CD4-positive, alpha-beta T cell (primary cell): Measurements from ENCODE around the gene YPEL2. TPM values are rescaled to one million over a fixed set of nuclear protein-coding genes. Genes with fewer than 3 reads are reported as not detected.

Experiments used
- ATAC-seq: fragments of 200-7000 bp; cut with Tn5 transposase; one replicate; pipeline ENCODE4 v1.10.0; 2022; ENCODE audit warnings: mild to moderate bottlenecking; ENCODE audit not compliant: poor library complexity
- CTCF ChIA-PET: fragments of 350-600 bp; sonication (Branson Sonifier 250); formaldehyde crosslinking; loops from one replicate; lab custom pipeline; 2021; ENCODE audit warnings: antibody characterized with exemption, inconsistent platforms; lab: Charles Lee
- POLR2A ChIA-PET: fragments of 350-600 bp; sonication (Branson Sonifier 250); formaldehyde crosslinking; loops from one replicate; lab custom pipeline; 2021; ENCODE audit warnings: antibody characterized with exemption, inconsistent platforms; lab: Charles Lee
- DNase-seq, 14 experiments: peaks; one replicate each; pipeline ENCODE4 v3.0.0-alpha.2; 2013 to 2020; ENCODE audit warnings: mixed read lengths in 2 of 14
- H3K27ac ChIP-seq, 2 donors: one replicate each; pipeline versions ENCODE4 v1.5.1 to v1.7.0; 2013; ENCODE audit warnings: low read length in 2 of 2, low read depth in 1 of 2, mild to moderate bottlenecking in 1 of 2
- H3K27me3 ChIP-seq, 2 experiments: 1 replicate in 1 of 2; 2 replicates in 1 of 2; pipeline versions ENCODE4 v1.6.1 to v1.7.0; 2013; ENCODE audit warnings: low read length in 2 of 2, control low read depth in 1 of 2, mild to moderate bottlenecking in 1 of 2, moderate library complexity in 1 of 2; ENCODE audit not compliant: insufficient read depth in 2 of 2, control insufficient read depth in 1 of 2
- H3K36me3 ChIP-seq: one replicate; pipeline ENCODE4 v1.6.1; 2013; ENCODE audit warnings: low read length, control low read depth; ENCODE audit not compliant: insufficient read depth
- H3K4me1 ChIP-seq: one replicate; pipeline ENCODE4 v1.6.1; 2013; ENCODE audit warnings: low read length, control low read depth; ENCODE audit not compliant: insufficient read depth
- H3K4me3 ChIP-seq: one replicate; pipeline ENCODE4 v1.5.1; 2013; ENCODE audit warnings: mild to moderate bottlenecking, low read length, moderate library complexity
- H3K9me3 ChIP-seq, 2 experiments: 1 replicate in 1 of 2; 2 replicates in 1 of 2; pipeline versions ENCODE4 v1.6.1 to v1.7.0; 2013; ENCODE audit warnings: low read length in 2 of 2, mild to moderate bottlenecking in 2 of 2, control low read depth in 1 of 2, moderate library complexity in 1 of 2; ENCODE audit not compliant: control insufficient read depth in 1 of 2, insufficient read depth in 1 of 2
- H3K27ac Mint-ChIP-seq: one replicate; pipeline ENCODE4 v1.8.0; 2020; ENCODE audit warnings: mixed read lengths
- H3K27me3 Mint-ChIP-seq: one replicate; pipeline ENCODE4 v1.8.0; 2021; ENCODE audit warnings: mixed read lengths
- H3K36me3 Mint-ChIP-seq: one replicate; pipeline ENCODE4 v1.8.0; 2021; ENCODE audit warnings: low read depth, mixed read lengths
- H3K4me1 Mint-ChIP-seq: one replicate; pipeline ENCODE4 v1.8.0; 2021; ENCODE audit warnings: low read depth, mixed read lengths
- H3K4me3 Mint-ChIP-seq: one replicate; pipeline ENCODE4 v1.8.0; 2020; ENCODE audit warnings: mild to moderate bottlenecking, mixed read lengths
- H3K9me3 Mint-ChIP-seq: one replicate; pipeline ENCODE4 v1.8.0; 2020; ENCODE audit warnings: mixed read lengths
- intact Hi-C, 2 experiments: fragments of 100-400 bp; cut with DNase I in 1 of 2; cut with micrococcal nuclease in 1 of 2; formaldehyde crosslinking; loops; one replicate each; pipeline versions ENCODE4 v1.15.1 to v1.9.0; 2023 to 2025; cut with DNase I, micrococcal nuclease
- total RNA-seq, 174 experiments: library from RNA in 2 of 174; stranded (reverse) in 2 of 174; gene quantifications; one replicate each; pipeline ENCODE4 v1.2.3 and lab custom pipeline; 2021 to 2026
- TF ChIP-seq, protein P1 (sequence below): fragments of 200-600 bp; IDR thresholded peaks from one replicate; pipeline ENCODE4 v1.8.0; 2022; ENCODE audit warnings: antibody characterized with exemption, mild to moderate bottlenecking

Gene YPEL2
- total RNA-seq, 2 experiments from 2014 or later = 69.1 to 71.6 TPM

- Histone ChIP-seq H3K4me1 (peaks cover 44% of the 10 kb centered on the region), H3K36me3 (peaks cover 2% of the 10 kb centered on the region), H3K4me3 (no peak overlapping the region), H3K9me3 (no peaks in the 10 kb centered on the region), H3K27ac (no peak overlapping the region), H3K27me3 (no peaks in the 10 kb centered on the region)
- DNase-seq (no peak), ATAC-seq (no peak)
- intact Hi-C loops = no loop called here
- Mint-ChIP-seq H3K27ac (no peak overlapping the region), H3K36me3 (no peaks in the 10 kb centered on the region), H3K4me1 (peaks cover 82% of the 10 kb centered on the region), H3K9me3 (no peaks in the 10 kb centered on the region), H3K4me3 (no peak overlapping the region), H3K27me3 (no peaks in the 10 kb centered on the region)
- CTCF ChIA-PET = interaction anchor here (0.8 kb wide), 1 partner anchor 13 kb away, joined by 3 read pairs; no protein-coding TSS in a partner anchor
- TF ChIP-seq, protein P1, sequence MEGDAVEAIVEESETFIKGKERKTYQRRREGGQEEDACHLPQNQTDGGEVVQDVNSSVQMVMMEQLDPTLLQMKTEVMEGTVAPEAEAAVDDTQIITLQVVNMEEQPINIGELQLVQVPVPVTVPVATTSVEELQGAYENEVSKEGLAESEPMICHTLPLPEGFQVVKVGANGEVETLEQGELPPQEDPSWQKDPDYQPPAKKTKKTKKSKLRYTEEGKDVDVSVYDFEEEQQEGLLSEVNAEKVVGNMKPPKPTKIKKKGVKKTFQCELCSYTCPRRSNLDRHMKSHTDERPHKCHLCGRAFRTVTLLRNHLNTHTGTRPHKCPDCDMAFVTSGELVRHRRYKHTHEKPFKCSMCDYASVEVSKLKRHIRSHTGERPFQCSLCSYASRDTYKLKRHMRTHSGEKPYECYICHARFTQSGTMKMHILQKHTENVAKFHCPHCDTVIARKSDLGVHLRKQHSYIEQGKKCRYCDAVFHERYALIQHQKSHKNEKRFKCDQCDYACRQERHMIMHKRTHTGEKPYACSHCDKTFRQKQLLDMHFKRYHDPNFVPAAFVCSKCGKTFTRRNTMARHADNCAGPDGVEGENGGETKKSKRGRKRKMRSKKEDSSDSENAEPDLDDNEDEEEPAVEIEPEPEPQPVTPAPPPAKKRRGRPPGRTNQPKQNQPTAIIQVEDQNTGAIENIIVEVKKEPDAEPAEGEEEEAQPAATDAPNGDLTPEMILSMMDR = no peak
- POLR2A ChIA-PET = interaction anchor here (1.9 kb wide), 1 partner anchor 13 kb away, joined by 4 read pairs; no protein-coding TSS in a partner anchor
These were observed 15.5 kb downstream of the YPEL2 start for GRCh38 chr17:59346876-59347407.

DNA sequence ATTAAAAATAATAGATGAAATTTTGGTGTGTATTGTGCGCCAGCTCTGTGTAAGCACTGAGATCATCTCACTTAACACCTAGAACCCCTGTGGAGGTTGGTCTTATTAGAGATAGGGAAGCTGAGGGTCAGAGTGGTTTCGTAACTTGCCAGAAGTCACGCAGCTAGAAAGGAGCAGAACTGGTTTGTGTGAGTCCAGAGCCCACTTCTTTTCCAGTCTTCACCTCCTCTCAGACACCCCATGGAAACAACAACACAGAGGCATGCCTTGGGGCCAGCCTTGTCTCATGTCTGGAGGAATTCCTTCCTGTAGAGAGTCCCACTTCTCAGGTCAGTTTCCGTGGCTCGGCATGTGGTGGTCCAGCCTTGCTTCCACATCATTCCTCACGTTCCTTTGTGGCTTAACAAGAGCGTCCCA lies 16.5 kb downstream of the YPEL2 start:
- Histone ChIP-seq H3K4me1 (peaks cover 44% of the 10 kb centered on the region), H3K4me3 (no peak overlapping the region), H3K27ac (no peak overlapping the region), H3K27me3 (no peaks in the 10 kb centered on the region), H3K36me3 (peaks cover 2% of the 10 kb centered on the region), H3K9me3 (no peaks in the 10 kb centered on the region)
- no peak for DNase-seq
- H3K27ac Mint-ChIP-seq = no peak overlapping the region
- H3K9me3 Mint-ChIP-seq = no peaks in the 10 kb centered on the region
- intact Hi-C loops = no loop called here
- CTCF ChIA-PET = no interaction called here
- H3K4me1 Mint-ChIP-seq = peaks cover 82% of the 10 kb centered on the region
- TF ChIP-seq, protein P1 = no peak
- POLR2A ChIA-PET = interaction anchor here (1.0 to 1.9 kb wide), 3 partner anchors 9 to 12 kb away, joined by 3 to 4 read pairs (median 3); no protein-coding TSS in a partner anchor
- H3K36me3 Mint-ChIP-seq = peaks cover under 1% of the 10 kb centered on the region
- no peak for ATAC-seq
- no peak overlapping the region for H3K4me3 Mint-ChIP-seq
- no peaks in the 10 kb centered on the region for H3K27me3 Mint-ChIP-seq

DNA sequence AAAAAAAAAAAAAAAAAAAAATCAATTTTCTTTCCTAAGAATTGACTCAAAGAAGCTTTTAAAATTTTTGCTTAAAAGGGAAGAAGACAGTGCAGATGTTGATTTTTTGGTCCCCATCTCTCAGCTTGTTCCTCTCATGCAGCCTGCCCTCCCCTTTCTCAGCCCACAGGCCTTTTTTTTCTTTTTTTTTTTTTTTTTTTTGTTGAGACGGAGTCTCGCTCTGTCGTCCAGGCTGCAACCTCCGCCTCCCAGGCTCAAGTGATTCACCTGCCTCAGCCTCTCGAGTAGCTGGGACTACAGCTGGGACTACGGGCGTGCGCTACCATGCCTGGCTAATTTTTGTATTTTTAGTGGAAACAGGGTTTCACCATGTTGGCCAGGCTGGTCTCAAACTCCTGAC lies 17.7 kb downstream of the YPEL2 start:
- Histone ChIP-seq H3K27me3 (no peaks in the 10 kb centered on the region), H3K9me3 (no peaks in the 10 kb centered on the region), H3K4me1 (peaks cover 44% of the 10 kb centered on the region), H3K4me3 (no peak overlapping the region), H3K27ac (no peak overlapping the region), H3K36me3 (peaks cover 4% of the 10 kb centered on the region)
- TF ChIP-seq, protein P1 = no peak
- ATAC-seq = no peak
- Mint-ChIP-seq H3K4me1 (peaks cover 82% of the 10 kb centered on the region), H3K36me3 (peaks cover 12% of the 10 kb centered on the region), H3K27ac (no peak overlapping the region), H3K9me3 (no peaks in the 10 kb centered on the region), H3K27me3 (no peaks in the 10 kb centered on the region), H3K4me3 (no peak overlapping the region)
- ChIA-PET CTCF (interaction anchor here (0.6 to 0.7 kb wide), 2 partner anchors 34 to 992 kb away, joined by 3 read pairs; no protein-coding TSS in a partner anchor), POLR2A (interaction anchor here (0.7 to 1.0 kb wide), 3 partner anchors 10 to 32 kb away, joined by 3 read pairs; no protein-coding TSS in a partner anchor)
- intact Hi-C loops = no loop called here
- no peak for DNase-seq
